ENCODE data around the gene ONECUT1.

DNA sequence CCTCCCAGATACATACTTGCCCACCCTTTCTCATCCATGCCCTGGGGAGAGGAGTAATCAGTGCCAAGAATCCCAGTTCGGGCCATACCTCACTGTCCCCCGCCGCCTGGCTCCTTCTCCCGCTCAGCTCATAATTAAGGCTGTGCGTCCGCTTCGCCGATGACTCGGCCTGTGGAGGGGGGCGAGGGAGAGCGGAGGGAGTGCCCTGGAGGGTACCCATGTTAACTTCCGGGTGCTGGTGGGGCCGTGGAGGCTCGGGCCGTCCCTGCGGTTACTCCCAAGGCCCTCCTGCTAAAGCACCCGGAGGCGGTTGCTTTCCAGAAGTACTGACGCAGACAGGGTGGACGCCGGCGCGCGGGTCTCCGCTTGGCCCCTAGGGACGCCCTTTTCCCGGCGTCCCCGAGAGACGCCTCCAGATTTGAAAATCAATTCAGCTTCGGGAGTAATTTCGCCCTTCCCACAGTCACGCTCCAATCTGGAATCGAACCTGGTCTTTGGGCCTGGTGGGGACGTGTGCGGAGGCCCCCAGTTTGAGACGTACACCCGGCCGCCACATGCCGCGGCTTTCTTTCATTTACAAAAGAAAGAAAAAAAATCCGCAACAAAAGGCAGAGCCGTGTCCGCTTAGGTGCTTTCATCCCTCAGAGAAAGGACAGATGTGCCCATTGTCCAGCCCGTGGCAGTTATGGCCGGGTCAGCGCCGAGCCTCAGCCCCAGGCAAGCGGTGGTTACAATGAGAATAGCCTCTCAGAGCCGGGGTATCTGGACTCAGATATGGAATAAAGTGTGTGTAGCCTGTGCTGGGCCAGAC lies 1.0 kb upstream of the ONECUT1 start:
- TF ChIP-seq, protein P1, sequence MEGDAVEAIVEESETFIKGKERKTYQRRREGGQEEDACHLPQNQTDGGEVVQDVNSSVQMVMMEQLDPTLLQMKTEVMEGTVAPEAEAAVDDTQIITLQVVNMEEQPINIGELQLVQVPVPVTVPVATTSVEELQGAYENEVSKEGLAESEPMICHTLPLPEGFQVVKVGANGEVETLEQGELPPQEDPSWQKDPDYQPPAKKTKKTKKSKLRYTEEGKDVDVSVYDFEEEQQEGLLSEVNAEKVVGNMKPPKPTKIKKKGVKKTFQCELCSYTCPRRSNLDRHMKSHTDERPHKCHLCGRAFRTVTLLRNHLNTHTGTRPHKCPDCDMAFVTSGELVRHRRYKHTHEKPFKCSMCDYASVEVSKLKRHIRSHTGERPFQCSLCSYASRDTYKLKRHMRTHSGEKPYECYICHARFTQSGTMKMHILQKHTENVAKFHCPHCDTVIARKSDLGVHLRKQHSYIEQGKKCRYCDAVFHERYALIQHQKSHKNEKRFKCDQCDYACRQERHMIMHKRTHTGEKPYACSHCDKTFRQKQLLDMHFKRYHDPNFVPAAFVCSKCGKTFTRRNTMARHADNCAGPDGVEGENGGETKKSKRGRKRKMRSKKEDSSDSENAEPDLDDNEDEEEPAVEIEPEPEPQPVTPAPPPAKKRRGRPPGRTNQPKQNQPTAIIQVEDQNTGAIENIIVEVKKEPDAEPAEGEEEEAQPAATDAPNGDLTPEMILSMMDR (conservative IDR thresholded peaks at IDR 0.05) = no peak
- TF ChIP-seq EZH2 (IDR thresholded peaks at IDR 0.05; ENCODE audit: low read depth) = no peak
